Hematopoietic multipotent progenitor cell treated with erythropoietin and hydrocortisone succinate and interleukin-3 and kit ligand, for 15 days (in vitro differentiated cells): ENCODE results near the gene ETFB.

ENCODE experiments used
- DNase-seq: peaks from one replicate; pipeline ENCODE4 v3.0.0-alpha.2; 2015; ENCODE audit warnings: low spot score

ETFB gene

DNA sequence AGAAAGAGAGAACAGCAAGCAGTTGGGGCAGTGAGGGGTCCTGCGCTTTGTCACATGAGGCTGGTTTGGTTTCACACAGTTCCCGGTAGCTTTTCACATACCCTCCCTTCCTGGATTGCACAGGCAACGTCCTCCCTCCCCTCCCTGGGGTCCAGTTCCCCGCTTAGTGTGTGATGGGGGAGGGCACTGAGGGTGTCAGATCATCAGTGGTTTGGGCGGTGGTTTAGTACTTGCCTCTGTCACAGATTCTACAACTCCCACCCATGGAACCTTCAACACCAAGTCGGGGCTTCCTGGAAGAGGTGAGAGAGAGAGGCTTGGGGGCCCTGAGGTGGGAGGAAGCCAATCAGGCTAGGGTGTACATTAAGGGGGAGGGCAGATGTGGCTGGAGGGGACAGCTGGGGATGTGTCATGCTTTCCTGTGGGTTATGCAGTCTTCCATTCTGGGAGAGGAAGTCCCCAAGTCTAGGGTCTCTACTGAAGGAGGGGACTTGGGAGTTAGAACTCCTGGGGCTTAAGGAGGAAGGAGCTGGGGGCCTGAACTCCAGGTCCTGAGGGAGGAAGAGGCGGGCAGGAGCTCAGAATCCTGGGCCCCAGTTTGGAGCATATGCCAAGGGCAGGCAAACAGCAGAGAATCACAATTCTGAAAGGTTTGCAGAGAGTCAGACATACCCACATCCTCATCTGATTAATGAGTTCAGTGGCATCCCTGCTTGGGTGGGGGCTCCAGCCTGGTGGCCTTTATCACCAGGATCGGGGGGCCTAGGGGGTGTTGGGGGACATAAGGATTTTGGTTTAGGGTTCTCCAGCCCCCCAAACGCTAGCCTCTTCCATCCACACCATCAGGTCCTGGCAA is 6.7 kb upstream of the ETFB start, which contains the start of gene NKG7:
NKG7 (minus strand) TSS at position 6 of the 856 bp plus-strand sequence. CDS start 119 bp downstream, outside the sequence.
- no peak for DNase-seq

GRCh38 chr19:51372021-51372648 is 5.9 kb upstream of the ETFB start:
- DNase-seq: no peak

GRCh38 chr19:51371186-51371690 is 5.0 kb upstream of the ETFB start:
- DNase-seq: no peak

DNA sequence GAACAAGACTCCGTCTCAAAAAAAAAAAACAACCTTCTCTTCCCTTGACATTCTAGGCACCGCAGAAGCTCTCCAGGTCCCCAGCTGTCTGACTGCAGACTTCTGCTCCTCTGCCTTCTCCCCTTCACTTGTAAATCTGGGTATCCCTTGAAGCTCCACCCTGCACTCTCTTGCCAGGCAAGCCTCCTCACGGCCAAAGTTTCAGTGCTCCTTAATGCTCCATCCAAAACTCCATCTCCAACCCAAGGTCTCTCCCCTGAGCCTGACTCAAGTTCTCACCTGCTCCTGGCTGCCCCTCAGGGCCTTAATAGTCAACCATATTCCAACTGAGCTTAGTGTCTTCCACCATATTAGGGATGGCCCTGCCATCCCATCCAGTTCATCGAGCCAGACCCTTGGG is 4.0 kb upstream of the ETFB start:
- no peak for DNase-seq

DNA sequence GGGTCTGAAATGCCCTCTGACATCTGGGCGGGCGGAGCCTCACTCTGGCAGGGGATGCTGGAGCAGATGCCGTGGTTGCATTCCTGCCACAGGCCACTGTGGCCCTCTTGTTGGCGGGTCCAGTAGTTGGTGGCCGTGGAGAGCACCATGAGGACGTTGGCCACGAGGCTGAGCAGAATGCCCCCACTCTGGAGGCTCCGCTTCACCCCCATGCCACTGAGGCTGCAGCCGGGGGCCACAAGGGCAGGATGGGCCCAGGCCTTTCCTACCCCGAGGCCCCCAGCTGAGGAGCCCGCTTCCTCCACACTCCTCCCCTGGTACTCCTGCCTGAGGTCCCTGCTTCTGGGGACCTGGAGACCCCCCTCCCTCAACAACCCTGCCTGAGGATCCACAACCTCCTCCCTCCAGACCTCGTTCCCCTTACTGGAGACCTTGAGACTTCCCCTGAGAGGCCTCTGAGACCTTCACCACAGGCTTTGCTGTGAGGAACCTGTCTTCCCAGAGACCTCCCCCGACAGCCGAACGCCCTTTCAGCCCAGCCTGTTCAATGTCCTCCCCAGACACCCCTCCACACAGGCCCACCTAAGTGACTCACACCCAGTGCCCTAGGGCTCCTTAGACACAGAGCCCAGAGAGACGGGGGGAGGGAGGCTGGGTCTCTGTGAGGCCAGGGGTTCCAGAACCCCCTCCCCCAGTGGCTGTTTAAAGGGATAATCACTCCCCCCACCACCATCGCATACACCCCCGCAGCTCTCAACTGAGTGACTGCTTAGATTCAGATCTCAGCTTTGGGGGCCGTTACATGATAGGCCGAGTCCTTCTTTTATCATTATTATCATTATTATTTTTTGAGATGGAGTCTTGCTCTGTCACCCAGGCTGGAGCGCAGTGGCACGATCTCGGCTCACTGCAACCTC is 2.4 kb upstream of the ETFB start, which contains the start of gene CLDND2:
CLDND2 (minus strand) TSS at position 638 of the 917 bp plus-strand sequence; CDS start at position 212, 426 bp downstream.
- no peak for DNase-seq

DNA sequence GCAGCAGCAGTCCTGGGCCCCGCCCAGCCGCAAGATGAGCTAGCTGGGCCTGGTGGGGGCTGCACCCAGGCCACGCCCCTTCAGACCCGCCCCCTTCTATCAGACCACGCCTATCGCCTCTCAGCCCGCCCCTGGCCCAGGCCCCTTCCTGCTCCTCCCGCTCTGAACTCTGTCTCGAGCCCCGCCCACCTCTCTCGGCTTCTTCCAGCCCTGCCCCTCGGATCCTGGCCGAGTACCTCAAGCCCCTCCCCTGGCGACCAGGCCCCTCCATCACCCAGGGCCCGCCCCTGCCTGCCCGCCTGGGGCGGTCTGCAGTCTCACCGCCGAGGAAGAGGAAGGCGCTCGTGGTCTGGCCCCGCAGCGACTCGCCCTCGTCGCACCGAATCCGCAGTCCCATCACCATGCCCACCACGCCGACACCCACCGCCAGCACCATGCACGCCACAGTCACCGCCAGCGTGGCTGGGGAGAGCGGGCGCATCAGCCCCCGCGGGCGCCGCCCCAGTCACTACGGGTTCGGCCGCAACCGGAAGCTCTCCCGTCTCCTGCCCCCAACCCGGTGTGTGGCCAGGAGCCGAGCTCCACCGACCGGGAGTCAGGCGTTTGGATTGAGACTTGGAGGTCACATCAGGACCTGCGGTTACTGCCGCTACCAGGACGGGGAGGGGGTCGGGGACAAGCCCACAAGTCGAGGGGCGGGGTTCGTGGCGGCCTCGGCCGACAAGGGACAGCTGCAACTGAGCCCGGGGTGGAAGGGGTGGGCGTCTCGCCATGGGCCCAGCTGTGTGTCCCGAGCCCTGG is 1.6 kb upstream of the ETFB start:
- peak; percentile 90 for DNase-seq

GRCh38 chr19:51367255-51367564 is 1.0 kb upstream of the ETFB start:
- no peak for DNase-seq

DNA sequence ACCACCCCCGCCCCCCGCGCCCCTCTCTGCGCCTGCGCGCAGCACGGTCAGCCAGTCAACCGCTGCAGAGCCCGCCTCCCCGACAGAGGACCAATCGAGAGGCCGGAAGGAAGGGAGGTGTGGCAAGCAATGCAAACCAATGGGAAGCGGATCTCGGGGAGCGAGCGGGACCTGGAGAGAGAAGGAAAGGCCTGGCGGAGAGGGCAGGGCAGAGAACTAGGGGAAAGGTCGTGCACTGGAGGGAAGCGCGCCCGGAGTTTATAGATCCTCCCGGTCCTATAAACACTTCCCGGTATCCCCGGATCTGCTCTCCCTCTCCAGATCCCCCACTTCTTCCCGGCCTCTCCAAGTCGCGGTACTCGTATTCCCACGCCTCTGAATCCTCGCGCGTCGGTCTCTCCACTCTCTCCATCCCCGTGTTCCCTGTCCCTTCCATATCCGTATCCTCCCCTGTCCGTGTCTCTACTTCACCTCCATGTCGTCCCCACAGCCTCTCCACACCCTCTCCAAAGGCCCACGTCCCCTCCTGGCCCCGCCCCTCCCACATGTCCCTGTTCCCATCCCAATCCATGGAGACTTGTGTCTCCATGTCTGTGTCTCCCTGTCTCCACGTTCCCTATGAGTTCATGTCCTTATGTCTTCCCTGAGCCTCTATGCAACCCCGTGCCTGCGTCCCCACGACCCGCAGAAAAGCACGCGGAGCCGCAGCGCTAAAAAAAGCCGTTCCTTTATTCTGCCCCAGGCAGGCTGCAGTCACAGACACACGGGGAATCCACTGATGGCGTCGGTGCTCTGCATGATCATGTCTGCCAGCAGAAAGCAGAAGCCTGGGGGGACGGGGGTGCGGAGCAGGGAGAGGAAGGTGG is 434 bp upstream of the ETFB start:
- peak; percentile 94 for DNase-seq

GRCh38 chr19:51365211-51365964 is 800 bp downstream of the ETFB start:
- DNase-seq: peak; percentile 34

- DNase-seq: no peak
Observed at GRCh38 chr19:51364200-51365106, 1.7 kb downstream of the ETFB start.

DNA sequence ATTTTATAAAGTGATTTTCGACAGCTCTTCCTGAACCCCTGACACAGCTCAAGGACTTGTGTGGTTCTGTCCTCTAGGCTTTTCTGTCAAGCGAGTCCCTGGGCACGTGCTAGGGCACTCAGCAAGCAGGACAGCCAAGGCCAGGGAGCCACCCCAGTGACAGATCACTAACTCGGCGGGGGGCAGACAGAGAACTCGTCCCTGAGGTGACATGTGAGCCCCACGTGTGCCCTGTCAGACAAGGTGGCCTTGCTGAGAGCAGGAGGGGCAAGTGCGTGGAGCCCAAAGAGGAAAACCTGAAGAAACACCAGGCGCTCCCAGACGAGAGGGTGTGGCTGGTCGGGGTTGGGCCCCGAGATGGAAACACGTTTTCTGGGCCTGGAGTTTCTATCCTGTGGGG is 4.9 kb downstream of the ETFB start:
- no peak for DNase-seq

- no peak for DNase-seq
Observed at GRCh38 chr19:51359294-51359693, 6.9 kb downstream of the ETFB start.

DNA sequence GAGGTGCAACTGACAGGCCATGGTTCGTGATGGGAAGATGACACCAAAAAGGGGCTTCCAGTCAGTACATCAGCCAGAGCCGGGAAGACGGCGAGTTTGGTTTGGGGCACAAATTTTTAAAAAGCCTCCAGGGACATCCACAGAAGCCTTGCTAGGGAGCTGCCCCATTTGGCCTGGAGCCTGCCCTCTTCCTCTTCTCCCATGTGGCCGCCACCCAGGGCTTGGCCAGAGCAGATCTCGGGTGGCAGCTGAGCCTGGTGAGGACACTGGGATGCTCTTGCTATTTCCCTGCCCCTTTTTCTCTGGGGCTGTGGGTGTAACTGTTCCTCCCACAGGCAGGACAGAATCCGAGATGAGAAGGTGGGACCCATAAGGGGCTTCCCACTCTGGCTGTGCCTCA is 8.2 kb downstream of the ETFB start:
- DNase-seq: no peak

DNA sequence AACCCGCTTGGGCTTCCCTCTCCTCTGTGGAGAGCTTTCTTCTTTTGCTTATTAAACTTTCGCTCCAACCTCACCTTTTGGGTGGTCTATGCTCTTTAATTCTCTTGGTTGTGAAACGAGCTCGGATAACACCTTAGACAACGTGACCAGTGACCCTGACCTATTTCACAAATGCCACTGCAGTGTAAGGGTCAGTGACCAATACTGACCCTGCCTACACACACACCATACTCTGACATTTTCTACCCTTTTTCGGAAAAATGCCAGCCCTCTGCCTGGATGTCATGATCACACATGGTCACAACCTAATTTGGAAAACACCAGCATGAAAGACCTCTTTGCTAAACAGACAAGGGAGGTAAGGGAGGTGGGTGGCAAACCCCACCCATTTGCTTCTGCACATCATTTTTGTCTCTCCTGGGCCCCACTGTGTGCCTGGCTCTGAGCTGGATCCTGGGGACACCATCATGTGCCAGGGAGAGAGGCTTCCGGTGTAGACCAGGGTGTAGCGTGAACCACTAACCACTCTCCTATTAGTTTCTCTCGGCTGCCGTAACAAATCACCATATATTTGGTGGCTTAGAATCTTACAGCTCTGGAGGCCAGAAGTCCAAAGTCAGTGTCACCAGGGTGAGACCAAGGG is 9.9 kb downstream of the ETFB start:
- DNase-seq: no peak

DNA sequence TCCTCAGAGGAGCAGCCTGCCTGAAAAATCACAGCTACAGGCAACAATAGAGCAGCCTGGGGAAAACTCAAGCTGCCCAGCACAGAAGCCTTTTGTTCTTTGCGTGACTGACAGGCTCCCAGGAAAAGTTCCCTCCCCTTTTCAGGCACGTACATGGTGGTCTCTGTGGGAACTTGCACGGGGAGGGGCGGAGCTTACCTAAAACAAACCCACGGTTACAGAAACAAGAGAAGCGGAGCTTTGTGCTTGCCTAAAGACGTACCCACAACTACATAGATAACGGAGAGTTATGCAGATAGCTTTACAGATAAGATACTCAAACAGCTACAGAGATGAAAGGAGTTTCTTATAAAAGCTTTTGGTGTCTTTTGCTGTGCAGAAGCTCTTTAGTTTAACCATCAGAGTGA is 11.4 kb downstream of the ETFB start:
- no peak for DNase-seq

DNA sequence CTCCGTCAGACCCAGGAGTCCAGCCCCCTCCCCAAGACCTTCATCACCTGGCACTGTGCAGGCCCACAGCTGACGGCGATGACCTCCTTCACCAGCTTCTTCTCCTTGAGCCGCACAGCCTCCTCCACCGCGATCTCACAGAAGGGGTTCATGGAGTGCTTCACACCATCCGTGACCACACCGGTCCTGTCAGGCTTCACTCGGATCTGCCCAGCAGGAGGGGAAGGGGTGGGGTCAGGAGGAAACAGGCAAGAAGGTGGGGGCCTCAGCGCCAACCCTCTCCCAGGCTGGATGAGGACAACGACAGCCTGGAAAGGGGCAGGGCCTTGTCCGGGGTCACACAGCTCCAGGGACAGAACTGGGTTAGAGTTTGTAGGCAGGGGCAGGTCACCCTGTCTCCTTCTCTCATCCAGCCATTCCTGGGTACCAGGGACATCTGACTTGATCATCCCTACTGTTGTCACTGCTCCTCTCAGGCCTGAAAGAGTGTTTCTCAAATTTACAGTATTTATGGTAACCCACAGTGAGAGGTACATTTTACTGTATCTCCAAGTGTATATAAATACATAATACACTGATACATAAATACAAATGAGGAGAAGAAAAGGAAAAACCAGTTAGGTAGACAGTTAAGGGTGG is 12.0 kb downstream of the ETFB start:
- no peak for DNase-seq

- DNase-seq: no peak
Observed at GRCh38 chr19:51352783-51353360, 13.3 kb downstream of the ETFB start.
